Gastroesophageal sphincter (tissue), 3 donors: ENCODE data around the gene IQCB1.
"Not testable (repeated sequence)": the region's sequence is repeated elsewhere in the genome, so short reads cannot be mapped to it uniquely, and the experiment has no call there.

Experiments
- POLR2A ChIP-seq, 2 donors: fragments of 450-650 bp; IDR thresholded peaks; one replicate each; pipeline ENCODE4 v1.6.1; 2017; ENCODE audit warnings: antibody characterized with exemption in 2 of 2, mild to moderate bottlenecking in 2 of 2, moderate library complexity in 1 of 2
- POLR2AphosphoS5 ChIP-seq: sonication (generic); formaldehyde crosslinking; IDR thresholded peaks from one replicate; pipeline ENCODE4 v1.6.1; 2017; ENCODE audit warnings: antibody characterized with exemption
- TF ChIP-seq, protein P1 (sequence below), 4 experiments: fragments of 200-600 bp in 2 of 4; fragments of 450-650 bp in 2 of 4; sonication (generic) in 1 of 4; IDR thresholded peaks; one replicate each; pipeline ENCODE4 v1.5.1; 2017 to 2019; ENCODE audit warnings: antibody characterized with exemption in 4 of 4, mild to moderate bottlenecking in 2 of 4, moderate library complexity in 2 of 4

DNA sequence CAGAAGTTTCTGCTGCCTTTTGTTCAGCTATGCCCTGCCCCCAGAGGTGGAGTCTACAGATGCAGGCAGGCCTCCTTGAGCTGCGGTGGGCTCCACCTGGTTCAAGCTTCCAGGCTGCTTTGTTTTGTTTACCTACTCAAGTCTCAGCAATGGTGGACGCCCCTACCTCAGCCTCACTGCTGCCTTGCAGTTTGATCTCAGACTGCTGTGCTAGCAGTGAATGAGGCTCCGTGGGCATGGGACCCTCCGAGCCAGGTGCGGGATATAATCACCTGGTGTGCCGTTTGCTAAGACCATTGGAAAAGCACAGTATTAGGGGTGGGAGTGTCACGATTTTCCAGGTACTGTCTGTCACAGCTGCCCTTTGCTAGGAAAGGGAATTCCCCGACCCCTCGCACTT is 28.4 kb upstream of the IQCB1 start:
- not testable (repeated sequence) for TF ChIP-seq POLR2AphosphoS5; POLR2A (IDR thresholded peaks at IDR 0.05)
- TF ChIP-seq, protein P1, sequence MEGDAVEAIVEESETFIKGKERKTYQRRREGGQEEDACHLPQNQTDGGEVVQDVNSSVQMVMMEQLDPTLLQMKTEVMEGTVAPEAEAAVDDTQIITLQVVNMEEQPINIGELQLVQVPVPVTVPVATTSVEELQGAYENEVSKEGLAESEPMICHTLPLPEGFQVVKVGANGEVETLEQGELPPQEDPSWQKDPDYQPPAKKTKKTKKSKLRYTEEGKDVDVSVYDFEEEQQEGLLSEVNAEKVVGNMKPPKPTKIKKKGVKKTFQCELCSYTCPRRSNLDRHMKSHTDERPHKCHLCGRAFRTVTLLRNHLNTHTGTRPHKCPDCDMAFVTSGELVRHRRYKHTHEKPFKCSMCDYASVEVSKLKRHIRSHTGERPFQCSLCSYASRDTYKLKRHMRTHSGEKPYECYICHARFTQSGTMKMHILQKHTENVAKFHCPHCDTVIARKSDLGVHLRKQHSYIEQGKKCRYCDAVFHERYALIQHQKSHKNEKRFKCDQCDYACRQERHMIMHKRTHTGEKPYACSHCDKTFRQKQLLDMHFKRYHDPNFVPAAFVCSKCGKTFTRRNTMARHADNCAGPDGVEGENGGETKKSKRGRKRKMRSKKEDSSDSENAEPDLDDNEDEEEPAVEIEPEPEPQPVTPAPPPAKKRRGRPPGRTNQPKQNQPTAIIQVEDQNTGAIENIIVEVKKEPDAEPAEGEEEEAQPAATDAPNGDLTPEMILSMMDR (IDR thresholded peaks at IDR 0.05) = not testable (repeated sequence)
